ENCODE measurements around the gene TOR4A.

TOR4A gene

DNA sequence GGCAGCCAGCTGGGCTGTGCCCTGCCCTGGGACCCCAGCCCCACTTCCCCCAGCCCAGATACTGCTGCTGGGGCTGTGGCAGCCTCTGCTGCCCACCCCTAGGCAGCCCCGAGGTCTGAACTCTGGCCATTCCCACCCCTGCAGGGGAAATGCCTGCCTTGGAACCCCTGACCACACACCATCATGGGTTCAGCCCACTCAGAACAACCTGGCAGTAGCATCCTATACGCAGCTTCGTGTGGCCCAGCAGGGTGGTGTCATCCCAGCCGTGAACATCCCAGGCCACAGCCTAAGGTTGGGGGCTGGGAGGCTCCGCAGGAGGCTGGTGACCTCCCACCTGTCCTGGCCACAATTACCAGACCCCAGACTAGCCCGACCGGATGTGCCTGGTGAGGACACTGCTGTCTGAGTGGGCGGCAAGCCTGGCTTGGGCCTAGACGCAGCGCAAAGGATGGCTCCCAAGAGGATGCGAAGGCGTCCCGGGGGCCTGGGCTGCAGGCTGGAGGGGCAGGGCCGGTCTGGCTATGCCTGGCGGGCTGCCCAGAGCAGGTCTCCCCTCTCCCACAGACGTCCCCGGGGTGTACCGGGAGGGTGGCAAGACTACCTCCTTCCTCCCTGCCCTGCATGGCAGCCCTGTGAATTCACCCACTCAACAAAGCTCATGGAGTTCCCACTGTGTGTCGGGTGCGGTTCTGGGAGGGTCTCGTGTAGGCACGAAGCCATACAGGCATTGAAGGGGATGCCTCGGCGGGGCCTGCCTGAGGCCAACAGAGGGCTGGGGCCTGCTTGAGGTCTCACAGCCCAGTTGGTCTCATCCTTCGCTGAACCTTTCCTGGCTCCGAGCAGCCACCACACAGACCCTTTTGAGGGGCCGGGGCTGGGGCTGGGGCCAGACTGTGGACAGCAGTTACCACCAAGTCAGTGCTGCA is 48.3 kb upstream of the TOR4A start:
- H2AK5ac ChIP-seq (ENCODE audit: low read depth, low read length), result no peak overlapping the region
- H2BK5ac ChIP-seq (ENCODE audit: low read length), result no peak overlapping the region
- peak overlapping the region; percentile 11 for H3K4me2 ChIP-seq (ENCODE audit: insufficient read depth, low read length, poor library complexity, severe bottlenecking)
- peak overlapping the region; percentile 21 for H3K9ac ChIP-seq (ENCODE audit: low read depth, low read length, poor library complexity)
- no peak overlapping the region for H4K91ac ChIP-seq (ENCODE audit: low read depth, low read length, poor library complexity)
- H3K4me3 ChIP-seq (ENCODE audit: low read length in 2 of 2), result peak overlapping the region in 1 of 2 donors; percentile 21
- no peak overlapping the region for H4K8ac ChIP-seq (ENCODE audit: low read depth, low read length)
- no peaks in the 10 kb centered on the region for H3K79me1 ChIP-seq (ENCODE audit: low read depth, low read length)
- no peak overlapping the region for H3K14ac ChIP-seq (ENCODE audit: low read length)
- H3K4me1 ChIP-seq (ENCODE audit: control insufficient read depth in 2 of 2, insufficient read depth in 1 of 2, low read depth in 1 of 2, low read length in 2 of 2), result peaks cover 0 to 9% of the 10 kb centered on the region in 2 donors
- no peak overlapping the region for H2BK120ac ChIP-seq (ENCODE audit: low read depth, low read length)
- H2AFZ ChIP-seq (ENCODE audit: low read length), result peak overlapping the region; percentile 32
- DNase-seq (ENCODE audit: low spot score), result no peak
- peaks cover 0 to 7% (median 0%) of the 10 kb centered on the region in 3 experiments for H3K27me3 ChIP-seq (ENCODE audit: control insufficient read depth in 3 of 3, insufficient read depth in 3 of 3, low read depth in 1 of 3, low read length in 3 of 3)
- no CpG with 5 or more reads among the region's 27 CpGs for WGBS, 2 donors (ENCODE audit: extremely low coverage in 2 of 2, insufficient read length in 2 of 2, insufficient replicate concordance in 1 of 2)
- peak overlapping the region; percentile 23 for H3K4ac ChIP-seq (ENCODE audit: low read length)
- peak overlapping the region; percentile 93 for H3K23ac ChIP-seq (ENCODE audit: low read depth, low read length, poor library complexity)
- no peaks in the 10 kb centered on the region for H3K9me3 ChIP-seq (replicated peaks in 1 of 2; ENCODE audit: control insufficient read depth in 2 of 2, insufficient read depth in 1 of 2, low read depth in 1 of 2, low read length in 2 of 2)
- peak overlapping the region; percentile 38 for H3K18ac ChIP-seq (ENCODE audit: low read length)
- no peak overlapping the region for H2BK15ac ChIP-seq (ENCODE audit: low read length)
- no peak overlapping the region for H3K27ac ChIP-seq (replicated peaks; ENCODE audit: low read length)
- no peaks in the 10 kb centered on the region for H3K36me3 ChIP-seq (replicated peaks in 1 of 2; ENCODE audit: control insufficient read depth in 2 of 2, insufficient read depth in 2 of 2, low read length in 2 of 2)
- no peak overlapping the region for H2BK12ac ChIP-seq (ENCODE audit: low read length)

DNA sequence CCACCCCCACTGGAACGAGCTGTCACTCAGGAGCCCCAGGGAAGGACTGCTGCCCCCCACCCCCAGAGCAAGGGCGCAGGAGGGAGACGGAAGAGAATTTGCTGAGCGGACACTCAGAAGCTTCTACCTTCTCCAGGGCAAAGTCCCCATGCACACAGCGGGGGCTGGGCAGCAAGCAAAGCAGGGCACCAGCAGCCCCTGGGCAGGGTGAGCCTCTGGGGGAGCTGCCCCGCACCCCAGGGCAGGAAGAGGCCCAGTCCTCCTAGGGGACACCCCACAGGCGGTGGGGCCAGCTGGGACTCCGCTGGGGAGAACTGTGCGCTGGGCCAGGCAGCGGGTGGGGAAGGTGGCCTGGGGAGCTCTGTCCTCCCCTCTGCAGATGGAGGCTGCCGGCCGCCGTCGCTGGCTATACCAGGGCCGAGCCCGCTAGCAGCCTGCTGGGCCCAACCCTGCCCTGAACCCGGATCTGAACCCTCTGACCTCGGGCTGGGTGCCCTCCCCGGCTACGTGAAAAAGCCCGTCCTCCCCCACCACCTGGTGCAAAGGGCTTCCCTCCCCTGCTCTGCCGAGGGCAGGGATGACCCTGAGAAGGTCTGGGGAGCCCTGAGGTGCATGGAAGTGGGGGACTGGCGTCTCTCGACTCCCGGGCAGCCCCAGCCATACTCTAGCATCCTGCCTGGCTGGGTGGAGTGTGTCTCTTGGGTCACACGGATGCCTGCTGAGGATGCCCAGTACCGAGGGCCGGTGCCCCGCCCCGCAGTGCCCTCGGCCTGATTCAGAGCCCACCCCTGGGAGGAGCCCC is 47.4 kb upstream of the TOR4A start:
- H3K18ac ChIP-seq (ENCODE audit: low read length), result peak overlapping the region; percentile 38
- H3K14ac ChIP-seq (ENCODE audit: low read length), result no peak overlapping the region
- H3K27me3 ChIP-seq (ENCODE audit: control insufficient read depth in 3 of 3, insufficient read depth in 3 of 3, low read depth in 1 of 3, low read length in 3 of 3), result peaks cover 0 to 7% (median 0%) of the 10 kb centered on the region in 3 experiments
- H2BK12ac ChIP-seq (ENCODE audit: low read length), result no peak overlapping the region
- H3K4me2 ChIP-seq (ENCODE audit: insufficient read depth, low read length, poor library complexity, severe bottlenecking), result peak overlapping the region; percentile 18
- H3K4ac ChIP-seq (ENCODE audit: low read length), result no peak overlapping the region
- H4K91ac ChIP-seq (ENCODE audit: low read depth, low read length, poor library complexity), result no peak overlapping the region
- no peak overlapping the region for H3K27ac ChIP-seq (replicated peaks; ENCODE audit: low read length)
- H2AK5ac ChIP-seq (ENCODE audit: low read depth, low read length), result peak overlapping the region; percentile 93
- no peaks in the 10 kb centered on the region for H3K36me3 ChIP-seq (replicated peaks in 1 of 2; ENCODE audit: control insufficient read depth in 2 of 2, insufficient read depth in 2 of 2, low read length in 2 of 2)
- peak overlapping the region; percentile 87 for H2BK5ac ChIP-seq (ENCODE audit: low read length)
- no peak overlapping the region for H2BK120ac ChIP-seq (ENCODE audit: low read depth, low read length)
- H2BK15ac ChIP-seq (ENCODE audit: low read length), result no peak overlapping the region
- H3K4me1 ChIP-seq (ENCODE audit: control insufficient read depth in 2 of 2, insufficient read depth in 1 of 2, low read depth in 1 of 2, low read length in 2 of 2), result peaks cover 0 to 9% of the 10 kb centered on the region in 2 donors
- H2AFZ ChIP-seq (ENCODE audit: low read length), result peak overlapping the region; percentile 32
- no peak overlapping the region for H3K4me3 ChIP-seq (ENCODE audit: low read length in 2 of 2)
- no peak overlapping the region for H3K23ac ChIP-seq (ENCODE audit: low read depth, low read length, poor library complexity)
- H3K9me3 ChIP-seq (replicated peaks in 1 of 2; ENCODE audit: control insufficient read depth in 2 of 2, insufficient read depth in 1 of 2, low read depth in 1 of 2, low read length in 2 of 2), result no peaks in the 10 kb centered on the region
- peak overlapping the region; percentile 44 for H3K9ac ChIP-seq (ENCODE audit: low read depth, low read length, poor library complexity)
- H4K8ac ChIP-seq (ENCODE audit: low read depth, low read length), result no peak overlapping the region
- WGBS, 2 donors (ENCODE audit: extremely low coverage in 2 of 2, insufficient read length in 2 of 2, insufficient replicate concordance in 1 of 2), result no CpG with 5 or more reads among the region's 31 CpGs
- no peak for DNase-seq (ENCODE audit: low spot score)
- no peaks in the 10 kb centered on the region for H3K79me1 ChIP-seq (ENCODE audit: low read depth, low read length)

DNA sequence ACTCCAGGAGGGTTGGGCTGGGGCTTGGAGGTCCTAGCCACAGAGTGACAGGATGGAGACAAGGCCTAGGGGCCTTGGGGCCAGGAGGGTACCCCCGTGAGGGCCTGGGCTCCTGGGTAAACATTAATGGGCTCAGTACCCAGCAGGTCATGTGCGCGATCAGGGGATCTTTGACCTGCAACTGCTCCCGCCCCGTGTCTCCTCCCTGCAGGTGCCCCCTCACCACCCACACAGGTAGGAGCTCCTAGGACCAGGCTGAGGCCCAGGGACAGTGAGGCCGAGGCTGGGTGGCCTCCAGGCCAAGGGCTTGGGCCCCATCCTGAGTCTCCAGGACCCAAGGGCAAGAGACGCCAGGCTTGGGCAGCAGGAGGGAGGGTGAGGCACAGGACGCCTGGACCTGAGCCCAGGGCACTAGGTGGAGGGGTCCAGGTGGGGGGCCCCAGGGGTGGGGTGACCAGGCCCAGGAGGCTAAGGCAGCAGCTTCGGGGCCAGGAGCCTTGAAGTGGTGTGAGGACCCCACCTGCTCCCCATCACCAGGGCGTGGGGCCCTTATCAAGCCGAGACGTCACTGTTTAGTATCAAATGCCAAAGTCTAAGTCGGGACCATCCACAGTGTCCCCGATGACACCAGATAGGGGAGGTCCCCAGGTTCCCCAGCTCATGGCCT is 46.7 kb upstream of the TOR4A start, which contains the start of gene SLC34A3:
Gene SLC34A3, plus strand, starts transcription at position 197 of the 667 bp plus-strand sequence. CDS start 802 bp downstream, outside the sequence.
- H2AK5ac ChIP-seq (ENCODE audit: low read depth, low read length), result peak within 1 kb of the TSS; percentile 93
- no peak within 1 kb of the TSS for H3K4me3 ChIP-seq (ENCODE audit: low read length in 2 of 2)
- H2BK15ac ChIP-seq (ENCODE audit: low read length), result no peak within 1 kb of the TSS
- H3K4me2 ChIP-seq (ENCODE audit: insufficient read depth, low read length, poor library complexity, severe bottlenecking), result peak within 1 kb of the TSS; percentile 18
- no CpG with 5 or more reads among the region's 14 CpGs for WGBS, 2 donors (ENCODE audit: extremely low coverage in 2 of 2, insufficient read length in 2 of 2, insufficient replicate concordance in 1 of 2)
- no peak within 1 kb of the TSS for H3K14ac ChIP-seq (ENCODE audit: low read length)
- H3K4me1 ChIP-seq (ENCODE audit: control insufficient read depth in 2 of 2, insufficient read depth in 1 of 2, low read depth in 1 of 2, low read length in 2 of 2), result peaks cover 0 to 8% of the 10 kb centered on the region in 2 donors
- no peak within 1 kb of the TSS for H4K91ac ChIP-seq (ENCODE audit: low read depth, low read length, poor library complexity)
- H3K9ac ChIP-seq (ENCODE audit: low read depth, low read length, poor library complexity), result peak within 1 kb of the TSS; percentile 44
- no peak within 1 kb of the TSS for H3K27ac ChIP-seq (replicated peaks; ENCODE audit: low read length)
- peak within 1 kb of the TSS; percentile 64 for H3K18ac ChIP-seq (ENCODE audit: low read length)
- peak within 1 kb of the TSS; percentile 32 for H2AFZ ChIP-seq (ENCODE audit: low read length)
- H3K23ac ChIP-seq (ENCODE audit: low read depth, low read length, poor library complexity), result no peak within 1 kb of the TSS
- peaks cover 0 to 7% (median 0%) of the 10 kb centered on the region in 3 experiments for H3K27me3 ChIP-seq (ENCODE audit: control insufficient read depth in 3 of 3, insufficient read depth in 3 of 3, low read depth in 1 of 3, low read length in 3 of 3)
- no peak within 1 kb of the TSS for H3K4ac ChIP-seq (ENCODE audit: low read length)
- H2BK5ac ChIP-seq (ENCODE audit: low read length), result peak within 1 kb of the TSS; percentile 87
- H4K8ac ChIP-seq (ENCODE audit: low read depth, low read length), result no peak within 1 kb of the TSS
- no peak within 1 kb of the TSS for H2BK120ac ChIP-seq (ENCODE audit: low read depth, low read length)
- DNase-seq (ENCODE audit: low spot score), result no peak
- H3K36me3 ChIP-seq (replicated peaks in 1 of 2; ENCODE audit: control insufficient read depth in 2 of 2, insufficient read depth in 2 of 2, low read length in 2 of 2), result no peaks in the 10 kb centered on the region
- H3K79me1 ChIP-seq (ENCODE audit: low read depth, low read length), result peaks cover under 1% of the 10 kb centered on the region
- no peaks in the 10 kb centered on the region for H3K9me3 ChIP-seq (replicated peaks in 1 of 2; ENCODE audit: control insufficient read depth in 2 of 2, insufficient read depth in 1 of 2, low read depth in 1 of 2, low read length in 2 of 2)
- H2BK12ac ChIP-seq (ENCODE audit: low read length), result no peak within 1 kb of the TSS
